HEK293 (cell line): ENCODE data around the gene FBP1.

ENCODE experiments used
- CTCF ChIA-PET: fragments of 350-600 bp; formaldehyde crosslinking; extraction: SDS; loops from one replicate; lab custom pipeline; 2021; ENCODE audit warnings: antibody characterized with exemption; lab: Yijun Ruan, JAX
- POLR2A ChIA-PET: fragments of 300-600 bp; formaldehyde crosslinking; extraction: SDS; loops from one replicate; lab custom pipeline; 2020; ENCODE audit warnings: antibody characterized with exemption, inconsistent platforms; lab: Yijun Ruan, JAX
- H3K27ac ChIP-seq: fragments of 200-500 bp; sonication (Bioruptor generic); 2 replicates; pipeline ENCODE4 v1.5.1; 2014; ENCODE audit warnings: low read depth, low read length, control low read depth, inconsistent platforms; ENCODE audit errors: extremely low read depth
- H3K36me3 ChIP-seq, 2 experiments: fragments of 200-500 bp in 1 of 2; sonication (Bioruptor generic) in 1 of 2; 1 replicate in 1 of 2; 2 replicates in 1 of 2; pipeline ENCODE4 v1.5.1; 2014 to 2017; ENCODE audit warnings: inconsistent platforms in 2 of 2, low read length in 2 of 2; ENCODE audit not compliant: control insufficient read depth in 2 of 2, insufficient read depth in 1 of 2
- H3K4me1 ChIP-seq: fragments of 200-500 bp; sonication (Bioruptor generic); 2 replicates; pipeline ENCODE4 v1.5.1; 2014; ENCODE audit warnings: mild to moderate bottlenecking, low read length, inconsistent platforms; ENCODE audit not compliant: control insufficient read depth, insufficient read depth
- H3K4me3 ChIP-seq: 2 replicates; pipeline ENCODE4 v1.5.1; 2011; ENCODE audit warnings: low read depth, mild to moderate bottlenecking, control low read depth, low read length, moderate library complexity
- H3K9me3 ChIP-seq: fragments of 200-500 bp; sonication (Bioruptor generic); 2 replicates; pipeline ENCODE4 v1.5.1; 2014; ENCODE audit warnings: low read depth, low read length, inconsistent platforms; ENCODE audit not compliant: control insufficient read depth, insufficient read depth
- BCL11B ChIP-seq: fragments of 450-650 bp; formaldehyde crosslinking; IDR thresholded peaks from 2 replicates; pipeline ENCODE4 v1.5.1; 2016; ENCODE audit warnings: low read depth, missing biosample characterization, missing genetic modification characterization
- KLF1 ChIP-seq: fragments of 450-650 bp; formaldehyde crosslinking; IDR thresholded peaks from 2 replicates; pipeline ENCODE4 v1.5.1; 2016; ENCODE audit warnings: missing biosample characterization, missing genetic modification characterization
- ZBTB17 ChIP-seq: fragments of 450-650 bp; formaldehyde crosslinking; IDR thresholded peaks from 2 replicates; pipeline ENCODE4 v1.5.1; 2016; ENCODE audit warnings: missing biosample characterization, missing genetic modification characterization
- ZBTB48 ChIP-seq: fragments of 450-650 bp; formaldehyde crosslinking; IDR thresholded peaks from 2 replicates; pipeline ENCODE4 v1.5.1; 2016; ENCODE audit warnings: missing biosample characterization, missing genetic modification characterization
- ZNF121 ChIP-seq: fragments of 450-650 bp; formaldehyde crosslinking; IDR thresholded peaks from 2 replicates; pipeline ENCODE4 v1.5.1; 2016; ENCODE audit warnings: missing biosample characterization, missing genetic modification characterization
- ZNF530 ChIP-seq: fragments of 450-650 bp; formaldehyde crosslinking; IDR thresholded peaks from 2 replicates; pipeline ENCODE4 v1.5.1; 2016; ENCODE audit warnings: low read depth, missing biosample characterization, missing genetic modification characterization
- TF ChIP-seq, protein P1 (sequence below): fragments of 450-650 bp; formaldehyde crosslinking; optimal IDR thresholded peaks from 2 replicates; pipeline ENCODE3; 2016; ENCODE audit warnings: missing biosample characterization, mild to moderate bottlenecking, missing genetic modification characterization

The FBP1 gene

DNA sequence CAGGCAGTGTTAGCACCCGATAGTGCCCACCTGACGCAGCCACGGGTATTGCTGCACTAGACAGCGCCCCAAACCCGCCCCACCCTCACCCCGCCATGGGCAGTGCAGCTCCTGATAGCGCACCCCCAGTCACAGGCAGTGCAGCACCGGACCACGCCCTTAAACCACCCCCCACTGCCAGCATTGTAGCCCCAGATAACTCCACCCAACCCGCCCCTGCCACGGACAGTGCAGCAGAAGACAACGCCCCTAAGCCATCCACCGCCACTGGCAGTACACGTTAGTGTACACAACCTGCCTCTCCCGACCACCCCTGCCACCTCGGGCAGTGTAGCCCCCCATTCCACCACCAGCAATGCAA is 85.3 kb downstream of the FBP1 start:
- ChIA-PET CTCF (interaction anchor here (0.6 to 0.7 kb wide), 2 partner anchors 39 to 123 kb away, joined by 3 to 6 read pairs; no protein-coding TSS in a partner anchor), POLR2A (no interaction called here)
- TF ChIP-seq ZBTB48 (tag by site-specific recombination), result no peak
- TF ChIP-seq ZNF121 (tag by site-specific recombination), result no peak
- TF ChIP-seq ZNF530 (tag by site-specific recombination), result no peak
- TF ChIP-seq ZBTB17 (tag by site-specific recombination), result no peak
- TF ChIP-seq, protein P1, sequence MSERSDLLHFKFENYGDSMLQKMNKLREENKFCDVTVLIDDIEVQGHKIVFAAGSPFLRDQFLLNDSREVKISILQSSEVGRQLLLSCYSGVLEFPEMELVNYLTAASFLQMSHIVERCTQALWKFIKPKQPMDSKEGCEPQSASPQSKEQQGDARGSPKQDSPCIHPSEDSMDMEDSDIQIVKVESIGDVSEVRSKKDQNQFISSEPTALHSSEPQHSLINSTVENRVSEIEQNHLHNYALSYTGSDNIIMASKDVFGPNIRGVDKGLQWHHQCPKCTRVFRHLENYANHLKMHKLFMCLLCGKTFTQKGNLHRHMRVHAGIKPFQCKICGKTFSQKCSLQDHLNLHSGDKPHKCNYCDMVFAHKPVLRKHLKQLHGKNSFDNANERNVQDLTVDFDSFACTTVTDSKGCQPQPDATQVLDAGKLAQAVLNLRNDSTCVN (tag by site-specific recombination), result no peak
- no peak for TF ChIP-seq BCL11B (tag by site-specific recombination)
- TF ChIP-seq KLF1, result 0 out of 2 replicates have a peak, but pooled peaks have one; percentile 15
- Histone ChIP-seq H3K4me1 (no peaks in the 10 kb centered on the region), H3K9me3 (no peaks in the 10 kb centered on the region), H3K36me3 (no peaks in the 10 kb centered on the region), H3K4me3 (no peak overlapping the region), H3K27ac (no peak overlapping the region)
